ENCODE measurements around the gene SNX3.

DNA sequence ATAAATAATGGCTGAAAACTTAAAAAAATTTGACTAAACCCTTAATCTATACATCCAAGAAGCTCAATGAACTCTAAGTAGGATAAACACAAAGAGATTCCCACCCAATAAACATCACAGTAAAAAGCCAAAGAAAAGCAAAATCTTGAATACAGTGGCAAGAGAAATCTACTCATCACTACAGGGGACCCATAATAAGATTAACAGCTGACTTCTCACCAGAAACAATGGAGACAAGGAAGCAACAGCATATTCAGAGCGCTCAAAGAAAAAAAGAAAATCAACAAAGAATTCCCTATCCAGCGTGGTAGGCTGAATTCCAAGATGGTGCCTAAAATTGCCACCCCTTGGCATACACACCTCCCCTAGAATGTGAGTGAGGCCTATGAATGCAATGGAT is 18.6 kb downstream of the SNX3 start:
- no peak for TF ChIP-seq POLR2A (IDR thresholded peaks at IDR 0.05)
- no peak for TF ChIP-seq EP300 (IDR thresholded peaks at IDR 0.05)
